Measurements from ENCODE around the gene TRAPPC3L.

- TF ChIP-seq GATA2 (IDR thresholded peaks at IDR 0.05; ENCODE audit: low read depth, low read length) = no peak
- no peak for TF ChIP-seq GATA3 (IDR thresholded peaks at IDR 0.05; ENCODE audit: low read depth, low read length)
Measured at GRCh38 chr6:116586276-116586675, 40.8 kb upstream of the TRAPPC3L start.

All from SH-SY5Y (cell line).